ENCODE data around the gene PTGR2.
"Not testable (repeated sequence)": the region's sequence is repeated elsewhere in the genome, so short reads cannot be mapped to it uniquely, and the experiment has no call there.

Gene PTGR2

GRCh38 chr14:73833530-73834260, 17.9 kb upstream of the PTGR2 start:
- DNase-seq = no peak

- DNase-seq = no peak
These were observed 17.4 kb upstream of the PTGR2 start for GRCh38 chr14:73834261-73834625.

GRCh38 chr14:73838293-73839034, 13.2 kb upstream of the PTGR2 start:
- DNase-seq = not testable (repeated sequence)

GRCh38 chr14:73842201-73842600, 9.4 kb upstream of the PTGR2 start:
- no peak for DNase-seq

GRCh38 chr14:73842851-73843250, 8.8 kb upstream of the PTGR2 start:
- DNase-seq = no peak

GRCh38 chr14:73843296-73843695, 8.3 kb upstream of the PTGR2 start:
- no peak for DNase-seq

GRCh38 chr14:73846947-73847346, 4.7 kb upstream of the PTGR2 start:
- no peak for DNase-seq

- DNase-seq = no peak
These were observed 631 bp upstream of the PTGR2 start for GRCh38 chr14:73851000-73851399.

- DNase-seq = no peak
These were observed 7.5 kb downstream of the PTGR2 start for GRCh38 chr14:73859145-73859544.

GRCh38 chr14:73861073-73861472, 9.4 kb downstream of the PTGR2 start:
- no peak for DNase-seq

GRCh38 chr14:73862480-73862879, 10.8 kb downstream of the PTGR2 start:
- no peak for DNase-seq

- no peak for DNase-seq
These were observed 11.6 kb downstream of the PTGR2 start for GRCh38 chr14:73863209-73863608.

- no peak for DNase-seq
These were observed 14.0 kb downstream of the PTGR2 start for GRCh38 chr14:73865534-73866113.

- not testable (repeated sequence) for DNase-seq
These were observed 18.1 kb downstream of the PTGR2 start for GRCh38 chr14:73869754-73870153.

GRCh38 chr14:73870525-73871235, 19.0 kb downstream of the PTGR2 start:
- DNase-seq = no peak

- no peak for DNase-seq
These were observed 22.0 kb downstream of the PTGR2 start for GRCh38 chr14:73873660-73874059.

- no peak for DNase-seq
These were observed 26.2 kb downstream of the PTGR2 start for GRCh38 chr14:73877790-73878189.

GRCh38 chr14:73878436-73878835, 26.8 kb downstream of the PTGR2 start:
- DNase-seq = no peak

GRCh38 chr14:73879027-73879426, 27.4 kb downstream of the PTGR2 start:
- no peak for DNase-seq

GRCh38 chr14:73884438-73885190, 33.0 kb downstream of the PTGR2 start:
- DNase-seq = no peak

GRCh38 chr14:73886449-73887317, 35.1 kb downstream of the PTGR2 start, which contains the start of gene ZNF410:
ZNF410 (plus strand) TSS chr14:73886859; CDS start chr14:73892176, 5,317 bp downstream.
- peak; percentile 77 for DNase-seq

- DNase-seq = no peak
These were observed 35.6 kb downstream of the PTGR2 start for GRCh38 chr14:73887318-73887616.

Measured in T-helper 9 cell (primary cell).